Ecto neural progenitor cell (in vitro differentiated cells): ENCODE results near the gene LIMK1.
A peak's percentile ranks its signal among the peaks of the same experiment; 100 is the strongest.
"Not testable (repeated sequence)": the region's sequence is repeated elsewhere in the genome, so short reads cannot be mapped to it uniquely, and the experiment has no call there.

ENCODE experiments used
- DNase-seq: peaks from one replicate; pipeline ENCODE4 v3.0.0-alpha.2; 2018; ENCODE audit warnings: low spot score

Gene LIMK1

GRCh38 chr7:74084722-74085578 lies 1.3 kb downstream of the LIMK1 start:
- no peak for DNase-seq

- DNase-seq, result no peak
These were observed 4.3 kb downstream of the LIMK1 start for GRCh38 chr7:74087791-74088453.

- peak; percentile 67 for DNase-seq
These were observed 8.8 kb downstream of the LIMK1 start for GRCh38 chr7:74092321-74092963.

- DNase-seq, result no peak
These were observed 9.4 kb downstream of the LIMK1 start for GRCh38 chr7:74092964-74093471.

- DNase-seq, result no peak
These were observed 10.1 kb downstream of the LIMK1 start for GRCh38 chr7:74093671-74094223.

GRCh38 chr7:74094224-74095101 lies 10.9 kb downstream of the LIMK1 start:
- peak; percentile 65 for DNase-seq

GRCh38 chr7:74095135-74095534 lies 11.5 kb downstream of the LIMK1 start:
- no peak for DNase-seq

GRCh38 chr7:74097937-74098614 lies 14.5 kb downstream of the LIMK1 start:
- no peak for DNase-seq

- no peak for DNase-seq
These were observed 15.4 kb downstream of the LIMK1 start for GRCh38 chr7:74099031-74099430.

GRCh38 chr7:74101061-74101681 lies 17.6 kb downstream of the LIMK1 start:
- no peak for DNase-seq

GRCh38 chr7:74103219-74103772 lies 19.7 kb downstream of the LIMK1 start:
- DNase-seq, result no peak

- DNase-seq, result no peak
These were observed 21.1 kb downstream of the LIMK1 start for GRCh38 chr7:74104702-74105101.

GRCh38 chr7:74105992-74106391 lies 22.4 kb downstream of the LIMK1 start:
- DNase-seq, result no peak

GRCh38 chr7:74106846-74107245 lies 23.2 kb downstream of the LIMK1 start:
- DNase-seq, result no peak

- DNase-seq, result no peak
These were observed 31.7 kb downstream of the LIMK1 start for GRCh38 chr7:74115326-74115725.

GRCh38 chr7:74116356-74116755 lies 32.8 kb downstream of the LIMK1 start:
- DNase-seq, result no peak

- no peak for DNase-seq
These were observed 36.2 kb downstream of the LIMK1 start for GRCh38 chr7:74119831-74120230.

- DNase-seq, result no peak
These were observed 38.0 kb downstream of the LIMK1 start for GRCh38 chr7:74121401-74122249.

GRCh38 chr7:74123892-74124291 lies 40.3 kb downstream of the LIMK1 start:
- DNase-seq, result not testable (repeated sequence)
